ENCODE measurements around the gene TIGD3. TPM values are rescaled to one million over a fixed set of nuclear protein-coding genes. Genes with fewer than 3 reads are reported as not detected.

Gene TIGD3
- total and polyA plus RNA-seq, 10 of the 15 experiments (the other 5 are each of a cell fraction or from before 2014, with no cell fraction given), result 0.13 to 1.4 (median 0.57) TPM

GRCh38 chr11:65340226-65340625, 14.3 kb upstream of the TIGD3 start (continued):
- no peak for TF ChIP-seq HDAC6 (IDR thresholded peaks at IDR 0.05; ENCODE audit: unreplicated experiment)
- TF ChIP-seq MYC (IDR thresholded peaks at IDR 0.05; ENCODE audit: insufficient read depth, insufficient read length, insufficient replicate concordance, low read length, severe bottlenecking), result no peak
- no peak for TF ChIP-seq ZNF274 (IDR thresholded peaks at IDR 0.05; ENCODE audit: insufficient read depth, insufficient read length)
- TF ChIP-seq ELK1 (IDR thresholded peaks at IDR 0.05; ENCODE audit: low read depth, low read length), result no peak
- TF ChIP-seq SMC3 (IDR thresholded peaks at IDR 0.05; ENCODE audit: borderline replicate concordance, low read length), result no peak
- TF ChIP-seq SPI1 (IDR thresholded peaks at IDR 0.05; ENCODE audit: borderline replicate concordance, insufficient read depth, low read depth, low read length), result no peak
- no peak for TF ChIP-seq RAD51 (IDR thresholded peaks at IDR 0.05)
- TF ChIP-seq HDGF (IDR thresholded peaks at IDR 0.05), result no peak
- no peak for TF ChIP-seq TCF12 (IDR thresholded peaks at IDR 0.05; ENCODE audit: low read depth, low read length)

- Histone ChIP-seq H3K4me1 (ENCODE audit: control insufficient read depth, insufficient read depth, low read length) (no peaks in the 10 kb centered on the region), H3K79me2 (ENCODE audit: control insufficient read depth, insufficient read depth, low read length) (peaks cover 17% of the 10 kb centered on the region), H3K27me3 (replicated peaks in 1 of 2; ENCODE audit: control insufficient read depth in 2 of 2, insufficient read depth in 2 of 2, low read length in 1 of 2) (no peaks in the 10 kb centered on the region), H2AFZ (ENCODE audit: control insufficient read depth, low read depth, low read length) (no peak overlapping the region), H4K20me1 (ENCODE audit: control insufficient read depth, insufficient read depth) (no peaks in the 10 kb centered on the region; the same call in 1 of the 2 replicates), H3K4me2 (ENCODE audit: control insufficient read depth, insufficient read depth) (no peak overlapping the region), H3K9ac (ENCODE audit: control insufficient read depth, insufficient read depth, low read length) (no peak overlapping the region), H3K27ac (ENCODE audit: control insufficient read depth, insufficient read depth) (no peak overlapping the region), H3K4me3 (no peak overlapping the region), H3K9me3 (replicated peaks; ENCODE audit: control insufficient read depth, insufficient read depth, low read length) (no peaks in the 10 kb centered on the region), H3K36me3 (ENCODE audit: control insufficient read depth in 2 of 2, insufficient read depth in 2 of 2, low read length in 1 of 2) (peaks cover 29 to 33% of the 10 kb centered on the region in 2 experiments)
- ATAC-seq, result no peak
- no TSS peak for BruUV-seq (replicated peaks)
- DNase-seq (ENCODE audit: low read depth, low spot score), result no peak
- intact Hi-C loops (cut with micrococcal nuclease; ENCODE audit: unreplicated experiment) (no loop called here), in situ Hi-C loops (cut with MboI) (no loop called here)
- FAIRE-seq, result no peak
- ChIA-PET RAD21 (ENCODE audit: unreplicated experiment) (no interaction called here), CTCF (interaction anchor here (0.9 to 1.8 kb wide), 5 partner anchors 10 to 73 kb away, joined by 3 to 8 read pairs (median 4); no protein-coding TSS in a partner anchor), POLR2A (interaction anchor here (1.2 to 1.3 kb wide), 2 partner anchors 9 to 10 kb away, joined by 3 read pairs; no protein-coding TSS in a partner anchor), SMC1A (ENCODE audit: uncharacterized antibody, unreplicated experiment) (interaction anchor here (0.8 to 1.0 kb wide), 2 partner anchors 9 to 21 kb away, joined by 3 read pairs; no protein-coding TSS in a partner anchor)
- TF ChIP-seq MEF2A (IDR thresholded peaks at IDR 0.05; ENCODE audit: insufficient read depth, low read depth, low read length) (no peak), TCF3 (IDR thresholded peaks at IDR 0.05; ENCODE audit: borderline replicate concordance, insufficient read depth, low read depth, low read length) (no peak), RCOR1 (conservative IDR thresholded peaks at IDR 0.05; ENCODE audit: low read depth, low read length) (no peak), EP300 (IDR thresholded peaks at IDR 0.05; ENCODE audit: borderline replicate concordance in 1 of 2, control insufficient read depth in 1 of 2, low read depth in 2 of 2, low read length in 2 of 2) (no peak), NRF1 (conservative IDR thresholded peaks at IDR 0.05; ENCODE audit: low read depth, low read length) (no peak), ATF2 (IDR thresholded peaks at IDR 0.05; ENCODE audit: low read length) (no peak), ASH2L (IDR thresholded peaks at IDR 0.05; ENCODE audit: borderline replicate concordance, low read depth) (no peak), SREBF1 (IDR thresholded peaks at IDR 0.05; ENCODE audit: low read length) (no peak), CREB1 (IDR thresholded peaks at IDR 0.05; ENCODE audit: low read depth) (no peak), BCL3 (IDR thresholded peaks at IDR 0.05; ENCODE audit: borderline replicate concordance, insufficient read depth, low read depth, low read length, poor library complexity, severe bottlenecking) (no peak)
- 95% methylated on average over 3 of the region's 3 CpGs for WGBS (ENCODE audit: insufficient coverage, insufficient replicate concordance, low lambda C conversion rate, missing lambda C conversion rate)
Observed at GRCh38 chr11:65341856-65342255, 12.7 kb upstream of the TIGD3 start.
